Nephron progenitor cell (in vitro differentiated cells): ENCODE measurements around the gene CIART.
"Not testable (repeated sequence)": the region's sequence is repeated elsewhere in the genome, so short reads cannot be mapped to it uniquely, and the experiment has no call there.

Experiments used
- DNase-seq: peaks from one replicate; pipeline ENCODE4 v3.0.0; 2021
- H3K27ac Mint-ChIP-seq: 2 replicates; pipeline ENCODE4 v1.8.0; 2021; ENCODE audit warnings: mild to moderate bottlenecking, moderate library complexity, mixed read lengths
- H3K27me3 Mint-ChIP-seq: 2 replicates; pipeline ENCODE4 v1.8.0; 2021; ENCODE audit warnings: mild to moderate bottlenecking, low read depth, mixed read lengths; ENCODE audit not compliant: poor library complexity
- H3K36me3 Mint-ChIP-seq: 2 replicates; pipeline ENCODE4 v1.8.0; 2021; ENCODE audit warnings: low read depth, mixed read lengths
- H3K4me1 Mint-ChIP-seq: 2 replicates; pipeline ENCODE4 v1.8.0; 2021; ENCODE audit warnings: mixed read lengths
- H3K4me3 Mint-ChIP-seq: 2 replicates; pipeline ENCODE4 v1.8.0; 2021; ENCODE audit warnings: mild to moderate bottlenecking, moderate library complexity, mixed read lengths
- H3K9me3 Mint-ChIP-seq: 2 replicates; pipeline ENCODE4 v1.8.0; 2021; ENCODE audit warnings: mild to moderate bottlenecking, moderate library complexity, mixed read lengths
- CTCF ChIP-seq: fragments of 200-600 bp; sonication (generic); IDR thresholded peaks from 2 replicates; pipeline ENCODE4 v1.5.0; 2021; ENCODE audit warnings: antibody characterized with exemption

CIART gene

GRCh38 chr1:150293433-150294253, 11.3 kb downstream of the CIART start, which contains the start of gene MRPS21:
Gene MRPS21 (plus strand): TSS chr1:150293861. CDS start chr1:150294367, 506 bp downstream.
- Mint-ChIP-seq H3K27ac (peak within 1 kb of the TSS; percentile 93), H3K36me3 (peaks cover 31% of the 10 kb centered on the region), H3K4me1 (peaks cover 35% of the 10 kb centered on the region), H3K27me3 (peaks cover 5% of the 10 kb centered on the region), H3K9me3 (no peaks in the 10 kb centered on the region), H3K4me3 (peak within 1 kb of the TSS; percentile 97)
- peak; percentile 74 for DNase-seq
- TF ChIP-seq CTCF: no peak

GRCh38 chr1:150295476-150295875, 13.1 kb downstream of the CIART start:
- Mint-ChIP-seq H3K4me3 (peak overlapping the region; percentile 97), H3K9me3 (no peaks in the 10 kb centered on the region), H3K27ac (peak overlapping the region; percentile 50), H3K27me3 (no peaks in the 10 kb centered on the region), H3K36me3 (peaks cover 47% of the 10 kb centered on the region), H3K4me1 (peaks cover 35% of the 10 kb centered on the region)
- DNase-seq: no peak
- TF ChIP-seq CTCF: no peak

GRCh38 chr1:150299716-150300115, 17.4 kb downstream of the CIART start:
- Mint-ChIP-seq H3K27me3 (no peaks in the 10 kb centered on the region), H3K27ac (peak overlapping the region; percentile 25), H3K36me3 (peaks cover 71% of the 10 kb centered on the region), H3K4me1 (peaks cover 18% of the 10 kb centered on the region), H3K4me3 (no peak overlapping the region), H3K9me3 (no peaks in the 10 kb centered on the region)
- no peak for TF ChIP-seq CTCF
- no peak for DNase-seq

- H3K36me3 Mint-ChIP-seq: peaks cover 61% of the 10 kb centered on the region
- H3K27ac Mint-ChIP-seq: no peak overlapping the region
Measured at GRCh38 chr1:150302338-150302737, 20.0 kb downstream of the CIART start.

GRCh38 chr1:150302902-150303301, 20.5 kb downstream of the CIART start:
- no peak for DNase-seq
- no peak for TF ChIP-seq CTCF
- Mint-ChIP-seq H3K9me3 (no peaks in the 10 kb centered on the region), H3K27ac (no peak overlapping the region), H3K4me1 (no peaks in the 10 kb centered on the region), H3K27me3 (no peaks in the 10 kb centered on the region), H3K36me3 (peaks cover 58% of the 10 kb centered on the region), H3K4me3 (no peak overlapping the region)

More at GRCh38 chr1:150302338-150302737, 20.0 kb downstream of the CIART start:
- no peak for TF ChIP-seq CTCF
- Mint-ChIP-seq H3K9me3 (no peaks in the 10 kb centered on the region), H3K27me3 (no peaks in the 10 kb centered on the region), H3K4me1 (no peaks in the 10 kb centered on the region), H3K4me3 (no peak overlapping the region)
- no peak for DNase-seq

GRCh38 chr1:150308585-150308984, 26.2 kb downstream of the CIART start:
- not testable (repeated sequence) for H3K9me3 Mint-ChIP-seq, H3K4me1 Mint-ChIP-seq, H3K4me3 Mint-ChIP-seq, DNase-seq, H3K27ac Mint-ChIP-seq, H3K27me3 Mint-ChIP-seq
- H3K36me3 Mint-ChIP-seq: peaks cover 32% of the 10 kb centered on the region
